ENCODE data around the gene TMEM185A.

- TF ChIP-seq, protein P1, sequence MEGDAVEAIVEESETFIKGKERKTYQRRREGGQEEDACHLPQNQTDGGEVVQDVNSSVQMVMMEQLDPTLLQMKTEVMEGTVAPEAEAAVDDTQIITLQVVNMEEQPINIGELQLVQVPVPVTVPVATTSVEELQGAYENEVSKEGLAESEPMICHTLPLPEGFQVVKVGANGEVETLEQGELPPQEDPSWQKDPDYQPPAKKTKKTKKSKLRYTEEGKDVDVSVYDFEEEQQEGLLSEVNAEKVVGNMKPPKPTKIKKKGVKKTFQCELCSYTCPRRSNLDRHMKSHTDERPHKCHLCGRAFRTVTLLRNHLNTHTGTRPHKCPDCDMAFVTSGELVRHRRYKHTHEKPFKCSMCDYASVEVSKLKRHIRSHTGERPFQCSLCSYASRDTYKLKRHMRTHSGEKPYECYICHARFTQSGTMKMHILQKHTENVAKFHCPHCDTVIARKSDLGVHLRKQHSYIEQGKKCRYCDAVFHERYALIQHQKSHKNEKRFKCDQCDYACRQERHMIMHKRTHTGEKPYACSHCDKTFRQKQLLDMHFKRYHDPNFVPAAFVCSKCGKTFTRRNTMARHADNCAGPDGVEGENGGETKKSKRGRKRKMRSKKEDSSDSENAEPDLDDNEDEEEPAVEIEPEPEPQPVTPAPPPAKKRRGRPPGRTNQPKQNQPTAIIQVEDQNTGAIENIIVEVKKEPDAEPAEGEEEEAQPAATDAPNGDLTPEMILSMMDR (conservative IDR thresholded peaks at IDR 0.05): no peak; the same call in 1 of the 2 replicates
- TF ChIP-seq ZFX (IDR thresholded peaks at IDR 0.05): no peak
Observed at GRCh38 chrX:149571770-149572169, 59.8 kb downstream of the TMEM185A start.
